Measurements from ENCODE around the gene MAEA.

The MAEA gene

GRCh38 chr4:1279253-1279652, 10.4 kb upstream of the MAEA start:
- no peak for DNase-seq (ENCODE audit: low read depth in 2 of 2)
- TF ChIP-seq, protein P1, sequence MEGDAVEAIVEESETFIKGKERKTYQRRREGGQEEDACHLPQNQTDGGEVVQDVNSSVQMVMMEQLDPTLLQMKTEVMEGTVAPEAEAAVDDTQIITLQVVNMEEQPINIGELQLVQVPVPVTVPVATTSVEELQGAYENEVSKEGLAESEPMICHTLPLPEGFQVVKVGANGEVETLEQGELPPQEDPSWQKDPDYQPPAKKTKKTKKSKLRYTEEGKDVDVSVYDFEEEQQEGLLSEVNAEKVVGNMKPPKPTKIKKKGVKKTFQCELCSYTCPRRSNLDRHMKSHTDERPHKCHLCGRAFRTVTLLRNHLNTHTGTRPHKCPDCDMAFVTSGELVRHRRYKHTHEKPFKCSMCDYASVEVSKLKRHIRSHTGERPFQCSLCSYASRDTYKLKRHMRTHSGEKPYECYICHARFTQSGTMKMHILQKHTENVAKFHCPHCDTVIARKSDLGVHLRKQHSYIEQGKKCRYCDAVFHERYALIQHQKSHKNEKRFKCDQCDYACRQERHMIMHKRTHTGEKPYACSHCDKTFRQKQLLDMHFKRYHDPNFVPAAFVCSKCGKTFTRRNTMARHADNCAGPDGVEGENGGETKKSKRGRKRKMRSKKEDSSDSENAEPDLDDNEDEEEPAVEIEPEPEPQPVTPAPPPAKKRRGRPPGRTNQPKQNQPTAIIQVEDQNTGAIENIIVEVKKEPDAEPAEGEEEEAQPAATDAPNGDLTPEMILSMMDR (IDR thresholded peaks at IDR 0.05; ENCODE audit: low read depth, low read length) = no peak
- H3K4me3 ChIP-seq (replicated peaks in 1 of 2; ENCODE audit: low read depth in 2 of 2, low read length in 2 of 2) = no peak overlapping the region

- DNase-seq (ENCODE audit: low read depth in 2 of 2) = no peak
- TF ChIP-seq, protein P1 (IDR thresholded peaks at IDR 0.05; ENCODE audit: low read depth, low read length) = no peak
- no peak overlapping the region for H3K4me3 ChIP-seq (replicated peaks in 1 of 2; ENCODE audit: low read depth in 2 of 2, low read length in 2 of 2)
Measured at GRCh38 chr4:1283711-1284110, 6.0 kb upstream of the MAEA start.

DNA sequence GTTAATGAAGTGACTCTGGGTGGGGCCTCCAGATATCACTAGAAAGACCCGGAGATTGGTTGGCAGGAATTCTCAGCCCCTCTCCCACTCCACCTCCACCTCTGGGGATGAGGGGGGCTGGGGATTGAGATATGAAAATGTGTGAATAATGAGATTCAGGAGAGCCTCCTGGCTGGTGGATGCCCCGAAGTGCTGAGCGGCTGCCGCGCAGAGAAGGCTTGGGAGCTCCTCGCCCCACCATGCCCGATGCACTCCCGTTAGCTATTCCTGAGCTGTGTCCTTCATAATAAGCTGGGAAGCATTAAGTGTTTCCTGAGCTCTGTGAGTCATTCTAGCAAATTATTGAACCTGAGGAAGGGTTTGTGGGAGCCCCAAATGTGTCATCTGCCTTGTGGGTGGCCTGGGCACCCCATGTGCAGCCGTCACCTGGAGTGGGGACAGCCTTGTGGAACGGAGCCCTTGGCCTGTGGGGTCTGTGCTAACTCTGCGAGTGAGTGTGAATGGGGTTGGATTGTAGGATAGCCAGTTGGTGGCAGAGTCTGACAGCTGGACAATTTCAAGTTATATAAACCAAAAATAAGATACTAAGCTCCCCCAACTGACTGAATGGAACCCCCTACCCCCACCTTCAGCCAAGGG, 4.4 kb upstream of the MAEA start:
- no peak overlapping the region for H3K4me3 ChIP-seq (replicated peaks in 1 of 2; ENCODE audit: low read depth in 2 of 2, low read length in 2 of 2)
- no peak for DNase-seq (ENCODE audit: low read depth in 2 of 2)
- TF ChIP-seq, protein P1 (IDR thresholded peaks at IDR 0.05; ENCODE audit: low read depth, low read length) = no peak

DNA sequence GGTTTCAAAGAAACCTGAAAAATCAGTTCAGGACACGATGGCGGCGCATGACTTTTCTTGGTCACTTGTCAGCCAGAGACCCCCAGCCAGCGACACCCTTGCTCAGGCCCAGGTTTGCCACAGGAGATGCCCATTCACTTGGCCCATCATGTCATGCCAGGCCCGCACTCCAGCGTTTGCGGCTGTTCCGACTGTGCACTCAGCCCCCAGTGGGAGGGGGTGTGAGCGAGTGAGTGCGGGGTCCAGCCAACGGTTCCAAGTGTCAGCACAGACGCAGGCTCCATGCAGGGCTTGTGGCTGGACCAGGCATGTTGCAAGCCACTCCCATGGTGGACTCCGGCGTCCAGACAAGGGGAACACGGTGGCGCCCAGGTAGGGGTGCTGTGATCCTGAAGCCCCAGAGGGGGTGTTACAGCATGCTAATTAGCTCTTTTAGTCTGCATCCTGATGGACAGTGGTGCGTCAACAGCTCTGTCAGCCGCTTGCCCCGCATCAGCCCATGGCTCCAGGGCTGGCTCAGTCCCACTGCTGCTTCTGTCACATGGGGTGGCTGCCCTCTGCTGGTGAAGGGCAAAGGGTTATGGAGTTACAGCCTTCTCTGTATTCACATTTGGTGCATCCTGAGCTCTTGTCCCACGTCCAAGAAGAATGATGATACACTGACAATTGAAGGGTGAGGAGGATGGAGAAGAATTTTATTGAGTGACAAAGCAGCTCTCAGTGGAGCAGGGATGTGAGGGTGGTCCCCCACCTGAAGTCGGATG, 3.7 kb upstream of the MAEA start:
- DNase-seq (ENCODE audit: low read depth in 2 of 2) = peak; percentile 10 to 32
- TF ChIP-seq, protein P1 (IDR thresholded peaks at IDR 0.05; ENCODE audit: low read depth, low read length) = no peak

DNA sequence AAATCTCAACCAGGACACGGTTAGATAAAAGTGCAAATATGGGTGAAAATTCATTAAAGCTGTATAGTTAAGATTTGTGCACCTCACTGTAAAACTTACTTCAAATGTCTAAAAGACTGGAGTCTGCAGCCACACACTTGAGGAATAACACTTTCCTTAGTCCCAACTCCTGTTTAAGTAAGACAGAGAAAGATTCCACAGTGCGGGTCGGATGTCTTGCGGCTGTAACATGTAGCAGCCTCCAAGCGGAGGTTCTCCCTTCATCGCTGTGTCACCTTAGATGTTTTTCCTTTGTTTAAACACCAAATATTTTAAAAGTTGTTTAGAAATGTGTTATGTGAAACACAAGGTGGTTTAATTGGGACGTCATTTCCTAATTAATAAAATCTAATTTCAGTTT, 905 bp upstream of the MAEA start:
- TF ChIP-seq, protein P1 (IDR thresholded peaks at IDR 0.05; ENCODE audit: low read depth, low read length) = no peak
- no peak for DNase-seq (ENCODE audit: low read depth in 2 of 2)
- peak overlapping the region in 1 of 2 donors; percentile 86 for H3K4me3 ChIP-seq (replicated peaks in 1 of 2; ENCODE audit: low read depth in 2 of 2, low read length in 2 of 2)

More for the DNA sequence above, 3.7 kb upstream of the MAEA start:
- H3K4me3 ChIP-seq (replicated peaks in 1 of 2; ENCODE audit: low read depth in 2 of 2, low read length in 2 of 2) = no peak overlapping the region

DNA sequence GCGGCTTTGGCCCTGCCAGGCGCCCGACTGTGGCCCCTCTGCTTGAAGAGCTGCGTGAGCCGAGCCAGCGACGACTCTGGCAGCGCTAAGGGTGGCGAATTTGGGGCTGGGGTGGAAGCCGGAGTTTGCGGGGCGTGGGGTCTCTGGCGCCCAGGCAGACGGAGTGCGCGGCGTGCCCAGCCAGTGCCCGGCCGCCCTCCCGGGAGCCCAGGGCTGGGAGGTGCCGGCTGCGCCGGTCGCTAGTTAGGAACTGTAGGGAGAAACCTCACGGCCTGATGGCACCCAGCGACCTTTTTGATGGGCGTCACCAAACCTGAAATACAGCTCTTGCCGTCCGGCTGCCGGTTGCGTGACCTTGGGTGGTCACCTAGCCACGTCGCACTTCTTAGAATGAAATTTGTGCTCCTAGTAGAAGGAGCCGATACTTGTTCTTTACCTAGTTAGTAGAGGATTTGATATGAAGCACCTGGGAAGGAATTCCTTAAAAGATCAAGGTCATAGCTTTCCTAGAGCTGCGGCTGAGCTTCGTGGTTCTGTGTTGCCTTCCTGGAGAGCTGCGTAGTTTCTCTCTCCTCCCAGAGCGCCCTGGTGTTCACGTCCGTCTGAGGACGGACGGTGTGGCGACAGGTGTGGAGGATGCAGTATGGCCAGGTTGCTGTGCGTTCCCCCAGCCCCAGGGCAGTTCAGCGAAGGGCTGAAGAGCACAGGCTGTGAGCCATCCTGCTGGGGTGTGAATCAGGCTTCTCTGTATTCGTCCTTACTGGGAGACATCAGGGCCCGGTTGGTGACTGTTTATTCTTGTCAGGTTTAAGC, 680 bp downstream of the MAEA start:
- peak overlapping the region; percentile 71 to 86 for H3K4me3 ChIP-seq (replicated peaks in 1 of 2; ENCODE audit: low read depth in 2 of 2, low read length in 2 of 2)
- DNase-seq (ENCODE audit: low read depth in 2 of 2) = peak in 1 of 2 donors; percentile 14
- TF ChIP-seq, protein P1 (IDR thresholded peaks at IDR 0.05; ENCODE audit: low read depth, low read length) = no peak

All from cardiac fibroblast (primary cell).